ENCODE data around the gene IMPA2.
"Not testable (repeated sequence)": the region's sequence is repeated elsewhere in the genome, so short reads cannot be mapped to it uniquely, and the experiment has no call there.

IMPA2 gene

GRCh38 chr18:11981192-11981542 lies at the start of gene IMPA2:
Gene IMPA2, plus strand, starts transcription at chr18:11981507. Its CDS starts 163 bp downstream, at chr18:11981670.
- H3K4me3 ChIP-seq = peak within 1 kb of the TSS; percentile 55
- in situ Hi-C loops (cut with MboI; ENCODE audit: low sequenced_read_pairs) = no loop called here
- H3K4me1 ChIP-seq = peaks cover 21% of the 10 kb centered on the region
- peaks cover 3% of the 10 kb centered on the region for H3K9me3 ChIP-seq
- no peak for DNase-seq (ENCODE audit: low spot score in 2 of 2)
- no peaks in the 10 kb centered on the region for H3K36me3 ChIP-seq (replicated peaks)
- H3K27me3 ChIP-seq (ENCODE audit: low read depth) = no peaks in the 10 kb centered on the region

GRCh38 chr18:11932393-11932792 lies 48.9 kb upstream of the IMPA2 start:
- H3K36me3 ChIP-seq (replicated peaks) = no peaks in the 10 kb centered on the region
- DNase-seq (ENCODE audit: low spot score in 2 of 2) = no peak
- no peaks in the 10 kb centered on the region for H3K4me1 ChIP-seq
- no peak overlapping the region for H3K4me3 ChIP-seq
- in situ Hi-C loops (cut with MboI; ENCODE audit: low sequenced_read_pairs) = no loop called here
- H3K9me3 ChIP-seq = no peaks in the 10 kb centered on the region
- H3K27me3 ChIP-seq (ENCODE audit: low read depth) = no peaks in the 10 kb centered on the region

DNA sequence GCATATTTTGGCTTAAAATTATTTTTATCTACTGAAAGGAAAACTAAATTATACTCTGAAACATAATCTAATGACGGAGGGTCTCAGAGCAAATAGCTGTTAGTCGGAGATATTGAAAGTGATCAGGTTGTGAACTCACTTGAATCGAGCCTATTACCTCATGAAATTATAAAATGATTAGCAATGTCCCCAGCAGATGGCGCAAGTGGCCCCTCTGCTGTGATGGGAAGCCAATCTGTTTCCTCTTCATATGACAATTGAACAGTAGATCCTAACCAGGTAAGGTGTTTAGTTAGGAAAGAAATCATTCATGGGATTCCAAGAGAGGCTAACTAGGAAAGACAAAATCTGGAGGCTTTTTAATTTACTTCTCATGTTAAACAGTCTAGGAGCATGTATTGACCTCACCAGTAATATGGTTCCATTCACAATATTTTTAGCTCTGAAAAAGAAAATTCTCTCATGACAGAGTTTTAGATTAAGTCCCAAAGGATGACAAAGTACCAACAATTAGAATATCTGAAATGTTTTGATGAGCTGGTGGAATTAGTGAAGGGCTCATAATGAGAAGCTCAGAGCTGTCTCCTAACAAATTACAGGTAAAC lies 43.3 kb upstream of the IMPA2 start:
- in situ Hi-C loops (cut with MboI; ENCODE audit: low sequenced_read_pairs) = loop anchor here (5.0 kb wide), 1 partner anchor 59 kb away; no protein-coding TSS in a partner anchor
- peak; percentile 63 to 83 for DNase-seq (ENCODE audit: low spot score in 2 of 2)
- Histone ChIP-seq H3K9me3 (no peaks in the 10 kb centered on the region), H3K27me3 (ENCODE audit: low read depth) (no peaks in the 10 kb centered on the region), H3K4me3 (no peak overlapping the region), H3K4me1 (0 out of 2 replicates have a peak, but pooled peaks cover 3% of the 10 kb centered on the region), H3K36me3 (replicated peaks) (no peaks in the 10 kb centered on the region)

GRCh38 chr18:11940956-11941355 lies 40.4 kb upstream of the IMPA2 start:
- no peak for DNase-seq (ENCODE audit: low spot score in 2 of 2)
- Histone ChIP-seq H3K9me3 (no peaks in the 10 kb centered on the region), H3K4me1 (peaks cover 3% of the 10 kb centered on the region; the same call in 1 of the 2 replicates), H3K4me3 (no peak overlapping the region), H3K27me3 (ENCODE audit: low read depth) (no peaks in the 10 kb centered on the region), H3K36me3 (replicated peaks) (no peaks in the 10 kb centered on the region)
- in situ Hi-C loops (cut with MboI; ENCODE audit: low sequenced_read_pairs) = no loop called here

DNA sequence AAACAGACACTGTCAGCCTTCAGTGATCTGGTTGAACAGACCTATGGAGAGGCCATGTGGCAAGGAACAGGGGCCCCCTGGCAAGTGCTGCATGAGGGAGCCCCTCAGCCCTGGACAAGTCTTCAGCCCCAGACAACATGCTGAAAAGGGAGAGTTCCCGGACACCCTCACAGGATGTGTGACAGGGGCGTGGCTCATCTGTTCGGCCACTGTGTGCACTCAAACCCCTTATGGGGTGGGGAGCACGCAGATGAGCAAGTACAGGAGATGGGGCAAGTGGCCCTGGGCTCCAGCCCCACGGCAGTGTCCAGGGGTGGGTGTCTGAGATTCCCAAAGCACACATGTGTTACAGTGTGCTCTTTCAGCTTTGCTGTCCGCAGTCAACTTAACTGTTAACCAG lies 37.8 kb upstream of the IMPA2 start:
- Histone ChIP-seq H3K27me3 (ENCODE audit: low read depth) (no peaks in the 10 kb centered on the region), H3K9me3 (no peaks in the 10 kb centered on the region), H3K4me1 (peaks cover 24% of the 10 kb centered on the region), H3K36me3 (replicated peaks) (no peaks in the 10 kb centered on the region), H3K4me3 (no peak overlapping the region)
- in situ Hi-C loops (cut with MboI; ENCODE audit: low sequenced_read_pairs) = no loop called here
- DNase-seq (ENCODE audit: low spot score in 2 of 2) = no peak

DNA sequence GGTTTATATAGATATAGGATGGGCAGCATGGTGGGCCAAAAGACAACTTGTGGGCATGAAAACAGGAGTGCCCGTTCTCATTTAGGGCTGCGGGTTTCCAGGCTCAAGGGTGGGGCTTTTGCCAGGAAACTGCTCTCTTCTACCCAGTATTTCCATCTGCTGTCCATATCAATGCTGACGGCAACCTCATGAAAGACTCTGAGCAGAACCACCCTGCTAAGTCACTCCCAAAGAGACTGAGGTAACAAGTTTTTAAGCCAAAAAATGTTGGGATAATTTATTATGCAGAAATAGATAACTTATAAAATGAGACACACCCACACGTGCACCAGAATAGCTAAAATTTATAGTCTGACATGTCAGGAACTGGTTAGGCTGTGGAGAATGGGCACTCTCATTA lies 37.1 kb upstream of the IMPA2 start:
- Histone ChIP-seq H3K4me3 (no peak overlapping the region), H3K9me3 (no peaks in the 10 kb centered on the region), H3K4me1 (peaks cover 27% of the 10 kb centered on the region), H3K27me3 (ENCODE audit: low read depth) (no peaks in the 10 kb centered on the region), H3K36me3 (replicated peaks) (no peaks in the 10 kb centered on the region)
- no peak for DNase-seq (ENCODE audit: low spot score in 2 of 2)
- in situ Hi-C loops (cut with MboI; ENCODE audit: low sequenced_read_pairs) = no loop called here

DNA sequence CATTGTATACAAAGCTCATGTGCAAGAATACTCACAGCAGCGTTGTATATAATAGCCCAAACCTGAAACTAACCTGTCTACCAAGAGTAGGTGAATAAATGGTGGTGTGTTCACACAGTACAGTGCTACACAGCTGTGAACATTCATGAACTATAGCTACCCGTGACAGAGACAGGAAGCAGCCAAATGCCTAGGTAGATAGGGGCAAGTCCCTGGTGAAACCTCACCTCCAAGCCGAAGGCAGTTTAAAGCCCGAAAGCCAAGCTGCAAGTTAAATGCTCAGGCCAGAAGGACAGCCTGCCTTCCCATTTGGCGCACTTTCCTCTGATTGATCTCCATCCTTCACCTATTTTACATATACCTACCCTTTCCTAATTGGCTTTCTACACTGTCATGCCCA lies 36.5 kb upstream of the IMPA2 start:
- in situ Hi-C loops (cut with MboI; ENCODE audit: low sequenced_read_pairs) = no loop called here
- Histone ChIP-seq H3K4me3 (no peak overlapping the region), H3K27me3 (ENCODE audit: low read depth) (no peaks in the 10 kb centered on the region), H3K9me3 (no peaks in the 10 kb centered on the region), H3K36me3 (replicated peaks) (no peaks in the 10 kb centered on the region), H3K4me1 (peaks cover 27% of the 10 kb centered on the region)
- DNase-seq (ENCODE audit: low spot score in 2 of 2) = no peak

DNA sequence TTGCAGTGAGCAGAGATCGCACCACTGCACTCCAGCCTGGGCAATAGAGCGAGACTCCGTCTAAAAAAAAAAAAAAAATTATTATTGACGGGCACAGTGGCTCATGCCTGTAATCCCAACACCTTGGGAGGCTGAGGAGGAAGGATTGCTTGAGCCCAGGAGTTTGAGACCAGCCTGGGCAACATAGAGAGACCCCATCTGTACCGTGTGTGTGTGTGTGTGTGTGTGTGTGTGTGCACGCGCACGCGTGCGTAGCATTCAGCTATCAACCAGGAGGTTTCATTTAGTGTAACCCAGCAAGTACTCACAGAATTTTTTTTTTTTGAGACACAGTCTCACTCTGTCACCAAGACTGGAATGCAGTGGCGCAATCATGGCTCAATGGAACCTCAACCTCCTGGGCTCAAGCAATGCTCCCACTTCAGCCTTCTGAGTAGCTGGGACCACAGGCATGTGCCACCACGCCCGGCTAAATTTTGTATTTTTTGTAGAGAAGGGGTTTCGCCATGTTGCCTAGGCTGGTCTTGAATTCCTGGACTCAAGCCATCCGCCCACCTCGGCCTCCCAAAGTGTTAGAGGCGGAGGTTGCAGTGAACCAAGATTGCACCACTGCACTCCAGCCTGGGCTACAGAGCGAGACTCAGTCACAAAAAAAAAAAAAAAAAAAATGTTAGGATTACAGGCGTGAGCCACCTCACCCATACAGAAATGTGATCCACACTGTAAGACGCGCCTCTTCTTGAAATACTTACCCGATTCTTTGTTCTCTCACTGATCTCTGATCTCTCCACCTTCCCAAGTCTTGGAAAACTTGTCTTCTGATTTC lies 35.3 kb upstream of the IMPA2 start:
- H3K4me3 ChIP-seq; H3K9me3 ChIP-seq; H3K36me3 ChIP-seq (replicated peaks); H3K27me3 ChIP-seq (ENCODE audit: low read depth); in situ Hi-C loops (cut with MboI; ENCODE audit: low sequenced_read_pairs): not testable (repeated sequence)
- peaks cover 27% of the 10 kb centered on the region for H3K4me1 ChIP-seq
- DNase-seq (ENCODE audit: low spot score in 2 of 2) = peak in 1 of 2 experiments; percentile 26

GRCh38 chr18:11946756-11947155 lies 34.6 kb upstream of the IMPA2 start:
- in situ Hi-C loops (cut with MboI; ENCODE audit: low sequenced_read_pairs) = no loop called here
- H3K36me3 ChIP-seq (replicated peaks) = no peaks in the 10 kb centered on the region
- H3K4me3 ChIP-seq = peak overlapping the region; percentile 42
- no peaks in the 10 kb centered on the region for H3K9me3 ChIP-seq
- H3K27me3 ChIP-seq (ENCODE audit: low read depth) = no peaks in the 10 kb centered on the region
- H3K4me1 ChIP-seq = peaks cover 27% of the 10 kb centered on the region
- peak; percentile 18 to 41 for DNase-seq (ENCODE audit: low spot score in 2 of 2)

- Histone ChIP-seq H3K9me3 (no peaks in the 10 kb centered on the region), H3K36me3 (replicated peaks) (no peaks in the 10 kb centered on the region), H3K27me3 (ENCODE audit: low read depth) (no peaks in the 10 kb centered on the region), H3K4me1 (peaks cover 27% of the 10 kb centered on the region), H3K4me3 (peak overlapping the region; percentile 42)
- in situ Hi-C loops (cut with MboI; ENCODE audit: low sequenced_read_pairs) = no loop called here
- DNase-seq (ENCODE audit: low spot score in 2 of 2) = peak; percentile 89 to 90
Observed at GRCh38 chr18:11947214-11948191, 33.8 kb upstream of the IMPA2 start.

GRCh38 chr18:11948852-11949523 lies 32.3 kb upstream of the IMPA2 start:
- H3K36me3 ChIP-seq (replicated peaks) = no peaks in the 10 kb centered on the region
- in situ Hi-C loops (cut with MboI; ENCODE audit: low sequenced_read_pairs) = no loop called here

GRCh38 chr18:11950824-11951223 lies 30.5 kb upstream of the IMPA2 start:
- Histone ChIP-seq H3K27me3 (ENCODE audit: low read depth) (no peaks in the 10 kb centered on the region), H3K36me3 (replicated peaks) (no peaks in the 10 kb centered on the region), H3K4me3 (no peak overlapping the region), H3K4me1 (peaks cover 33% of the 10 kb centered on the region), H3K9me3 (no peaks in the 10 kb centered on the region)
- in situ Hi-C loops (cut with MboI; ENCODE audit: low sequenced_read_pairs) = no loop called here
- no peak for DNase-seq (ENCODE audit: low spot score in 2 of 2)

More at GRCh38 chr18:11948852-11949523, 32.3 kb upstream of the IMPA2 start:
- Histone ChIP-seq H3K4me1 (peaks cover 27% of the 10 kb centered on the region), H3K27me3 (ENCODE audit: low read depth) (no peaks in the 10 kb centered on the region), H3K9me3 (no peaks in the 10 kb centered on the region), H3K4me3 (no peak overlapping the region)
- no peak for DNase-seq (ENCODE audit: low spot score in 2 of 2)

GRCh38 chr18:11951390-11951851 lies 29.9 kb upstream of the IMPA2 start:
- H3K27me3 ChIP-seq (ENCODE audit: low read depth) = no peaks in the 10 kb centered on the region
- H3K4me3 ChIP-seq = no peak overlapping the region
- H3K9me3 ChIP-seq = peaks cover under 1% of the 10 kb centered on the region; the same call in 1 of the 2 replicates
- in situ Hi-C loops (cut with MboI; ENCODE audit: low sequenced_read_pairs) = no loop called here
- DNase-seq (ENCODE audit: low spot score in 2 of 2) = no peak
- H3K4me1 ChIP-seq = peaks cover 29% of the 10 kb centered on the region
- no peaks in the 10 kb centered on the region for H3K36me3 ChIP-seq (replicated peaks)

Data from HAP-1 (cell line).